ENCODE measurements around the gene BABAM2.

BABAM2 gene

DNA sequence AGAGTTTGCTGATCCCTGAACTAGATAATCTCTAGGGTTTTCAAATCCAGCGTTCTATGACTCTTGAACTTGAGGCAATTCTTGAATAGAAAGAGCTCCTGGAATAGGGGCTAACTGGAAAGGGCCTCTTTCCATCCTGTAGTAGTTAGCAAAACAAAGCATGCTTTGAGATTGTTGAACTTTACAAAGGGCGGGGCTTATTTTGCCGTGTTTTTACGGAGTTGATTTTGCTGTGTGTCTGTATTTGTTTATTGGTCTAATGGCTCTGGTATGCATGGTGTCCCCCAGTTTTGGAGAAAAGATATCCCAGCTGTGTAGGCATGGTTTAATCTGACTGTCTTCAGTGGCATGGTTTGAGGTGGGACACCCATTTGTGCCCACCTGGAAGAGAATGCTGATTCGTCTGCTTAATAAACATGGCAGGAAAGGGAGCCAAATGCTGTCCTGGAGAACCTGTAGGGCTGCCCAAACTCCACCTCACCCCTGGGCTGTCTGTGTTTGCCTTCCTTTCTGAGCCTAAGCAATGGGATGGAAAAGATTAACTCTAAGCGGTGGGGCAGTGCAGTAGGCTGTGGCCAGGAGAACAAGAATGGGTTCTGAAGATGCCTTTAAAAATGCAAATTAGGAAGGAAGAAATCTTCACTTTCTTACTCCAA is 428.1 kb downstream of the BABAM2 start:
- no peaks in the 10 kb centered on the region for H3K4me1 ChIP-seq
- no peak overlapping the region for H3K27ac ChIP-seq
- H3K4me2 ChIP-seq (ENCODE audit: low read length), result no peak overlapping the region
- no peaks in the 10 kb centered on the region for H3K27me3 ChIP-seq (ENCODE audit: control insufficient read depth, insufficient read depth, low read length)
- H2AFZ ChIP-seq, result no peak overlapping the region
- H3K9me3 ChIP-seq (ENCODE audit: control insufficient read depth, low read length), result no peaks in the 10 kb centered on the region
- no peak overlapping the region for H3K9ac ChIP-seq
- no peaks in the 10 kb centered on the region for H3K79me2 ChIP-seq
- H3K4me3 ChIP-seq (ENCODE audit: low read depth, low read length), result no peak overlapping the region
- TF ChIP-seq, protein P1, sequence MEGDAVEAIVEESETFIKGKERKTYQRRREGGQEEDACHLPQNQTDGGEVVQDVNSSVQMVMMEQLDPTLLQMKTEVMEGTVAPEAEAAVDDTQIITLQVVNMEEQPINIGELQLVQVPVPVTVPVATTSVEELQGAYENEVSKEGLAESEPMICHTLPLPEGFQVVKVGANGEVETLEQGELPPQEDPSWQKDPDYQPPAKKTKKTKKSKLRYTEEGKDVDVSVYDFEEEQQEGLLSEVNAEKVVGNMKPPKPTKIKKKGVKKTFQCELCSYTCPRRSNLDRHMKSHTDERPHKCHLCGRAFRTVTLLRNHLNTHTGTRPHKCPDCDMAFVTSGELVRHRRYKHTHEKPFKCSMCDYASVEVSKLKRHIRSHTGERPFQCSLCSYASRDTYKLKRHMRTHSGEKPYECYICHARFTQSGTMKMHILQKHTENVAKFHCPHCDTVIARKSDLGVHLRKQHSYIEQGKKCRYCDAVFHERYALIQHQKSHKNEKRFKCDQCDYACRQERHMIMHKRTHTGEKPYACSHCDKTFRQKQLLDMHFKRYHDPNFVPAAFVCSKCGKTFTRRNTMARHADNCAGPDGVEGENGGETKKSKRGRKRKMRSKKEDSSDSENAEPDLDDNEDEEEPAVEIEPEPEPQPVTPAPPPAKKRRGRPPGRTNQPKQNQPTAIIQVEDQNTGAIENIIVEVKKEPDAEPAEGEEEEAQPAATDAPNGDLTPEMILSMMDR (IDR thresholded peaks at IDR 0.05), result no peak
- no peaks in the 10 kb centered on the region for H3K36me3 ChIP-seq (ENCODE audit: control insufficient read depth, insufficient read depth, low read length)

DNA sequence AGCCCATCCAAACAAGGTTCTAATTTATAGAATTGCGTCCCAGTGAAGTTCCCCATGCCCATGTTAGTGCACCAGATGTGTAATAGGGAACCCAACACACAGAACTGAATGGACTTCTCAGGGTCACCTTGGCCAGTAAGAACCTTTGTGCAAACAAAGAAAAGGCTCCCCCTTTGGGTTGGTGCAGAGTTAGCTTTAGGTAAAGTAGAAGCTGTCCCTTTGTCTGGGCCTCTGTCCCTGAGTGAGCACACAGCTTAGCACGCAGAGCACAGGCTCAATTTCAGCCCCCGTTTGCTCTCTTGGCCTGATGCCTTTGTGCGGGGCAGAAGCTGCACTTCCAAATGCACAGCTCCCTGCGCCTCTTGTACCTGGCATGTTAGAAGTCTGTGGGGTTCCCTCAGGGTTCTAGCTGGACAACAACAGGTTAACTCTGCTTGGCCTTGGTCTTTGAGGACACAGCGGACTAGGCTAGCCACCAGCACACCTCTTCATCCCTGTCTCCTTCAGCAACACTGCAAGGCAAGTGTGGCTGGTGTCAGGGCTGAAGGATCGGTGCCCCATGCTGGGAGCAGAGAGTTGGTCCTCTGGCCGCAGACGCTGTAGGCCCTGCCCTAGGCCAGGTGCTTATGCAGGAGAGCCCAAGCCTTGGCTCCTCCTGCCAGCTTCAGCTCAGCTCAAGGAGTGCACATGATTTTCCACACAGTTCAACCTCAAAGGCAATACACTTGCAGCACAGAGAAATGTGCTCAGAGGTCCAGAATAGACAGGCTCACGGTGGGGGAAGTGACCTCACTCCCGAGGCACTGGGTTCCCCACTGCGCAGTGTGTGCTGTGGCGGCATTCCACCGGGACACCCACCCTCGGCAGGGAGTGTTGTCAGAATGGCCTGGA is 428.8 kb downstream of the BABAM2 start:
- Histone ChIP-seq H2AFZ (no peak overlapping the region), H3K27ac (no peak overlapping the region), H3K9ac (no peak overlapping the region), H3K36me3 (ENCODE audit: control insufficient read depth, insufficient read depth, low read length) (no peaks in the 10 kb centered on the region), H3K4me2 (ENCODE audit: low read length) (no peak overlapping the region), H3K9me3 (ENCODE audit: control insufficient read depth, low read length) (no peaks in the 10 kb centered on the region), H3K4me1 (no peaks in the 10 kb centered on the region), H3K79me2 (no peaks in the 10 kb centered on the region), H3K4me3 (ENCODE audit: low read depth, low read length) (no peak overlapping the region), H3K27me3 (ENCODE audit: control insufficient read depth, insufficient read depth, low read length) (no peaks in the 10 kb centered on the region)
- TF ChIP-seq, protein P1 (IDR thresholded peaks at IDR 0.05), result no peak

DNA sequence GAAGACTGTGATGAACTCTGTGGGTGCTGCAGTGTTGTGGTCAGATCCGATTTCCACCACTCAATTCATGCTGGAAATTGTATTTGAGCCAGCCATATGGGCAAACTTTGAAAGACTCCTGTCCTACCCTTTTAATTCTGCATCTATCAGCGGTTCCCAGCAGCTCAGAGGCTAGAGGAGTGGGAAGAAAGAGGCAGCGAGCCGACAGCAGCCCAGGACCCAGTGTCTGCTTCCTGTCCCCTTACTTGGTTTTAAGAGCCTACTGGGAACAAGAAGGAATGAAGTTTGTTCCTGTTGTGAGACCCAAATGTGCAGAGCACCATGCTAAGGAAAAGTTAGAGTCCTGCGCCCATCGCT is 429.5 kb downstream of the BABAM2 start:
- H2AFZ ChIP-seq, result no peak overlapping the region
- H3K4me2 ChIP-seq (ENCODE audit: low read length), result no peak overlapping the region
- no peaks in the 10 kb centered on the region for H3K27me3 ChIP-seq (ENCODE audit: control insufficient read depth, insufficient read depth, low read length)
- H3K4me1 ChIP-seq, result no peaks in the 10 kb centered on the region
- TF ChIP-seq, protein P1 (IDR thresholded peaks at IDR 0.05), result no peak
- H3K36me3 ChIP-seq (ENCODE audit: control insufficient read depth, insufficient read depth, low read length), result no peaks in the 10 kb centered on the region
- H3K9me3 ChIP-seq (ENCODE audit: control insufficient read depth, low read length), result no peaks in the 10 kb centered on the region
- no peak overlapping the region for H3K4me3 ChIP-seq (ENCODE audit: low read depth, low read length)
- H3K27ac ChIP-seq, result no peak overlapping the region
- no peak overlapping the region for H3K9ac ChIP-seq
- H3K79me2 ChIP-seq, result no peaks in the 10 kb centered on the region

DNA sequence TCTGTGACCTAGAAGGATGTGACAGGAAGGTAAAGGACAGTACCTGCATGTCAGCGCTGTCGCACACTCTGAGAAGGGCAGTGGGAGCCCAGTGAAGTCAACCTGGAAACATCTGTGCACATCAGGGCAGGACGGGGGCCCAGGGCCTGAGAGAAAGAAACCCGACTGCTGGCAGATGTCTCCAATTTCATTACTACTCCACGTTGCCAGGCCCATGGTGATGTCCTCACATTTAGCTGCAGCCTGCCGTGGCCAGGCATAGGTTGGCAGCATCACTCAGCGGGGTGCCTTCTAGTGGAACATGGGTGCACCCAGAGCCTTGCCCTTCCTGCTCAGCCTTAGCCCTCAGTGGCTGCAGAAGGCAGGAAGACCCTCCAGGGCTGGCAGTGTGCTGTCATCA is 429.8 kb downstream of the BABAM2 start:
- Histone ChIP-seq H2AFZ (no peak overlapping the region), H3K4me1 (no peaks in the 10 kb centered on the region), H3K4me3 (ENCODE audit: low read depth, low read length) (no peak overlapping the region), H3K9me3 (ENCODE audit: control insufficient read depth, low read length) (no peaks in the 10 kb centered on the region), H3K27me3 (ENCODE audit: control insufficient read depth, insufficient read depth, low read length) (no peaks in the 10 kb centered on the region), H3K36me3 (ENCODE audit: control insufficient read depth, insufficient read depth, low read length) (no peaks in the 10 kb centered on the region), H3K27ac (no peak overlapping the region), H3K79me2 (no peaks in the 10 kb centered on the region), H3K9ac (no peak overlapping the region), H3K4me2 (ENCODE audit: low read length) (no peak overlapping the region)
- TF ChIP-seq, protein P1 (IDR thresholded peaks at IDR 0.05), result no peak

Measured in parathyroid adenoma (tissue), 2 donors.